Left lung (tissue), 10 donors: Measurements from ENCODE around the gene TTC34. TPM values are rescaled to one million over a fixed set of nuclear protein-coding genes. Genes with fewer than 3 reads are reported as not detected.

ENCODE experiments used
- ATAC-seq: fragments of 200-7000 bp; cut with Tn5 transposase; one replicate; pipeline ENCODE4 v1.9.1; 2020; ENCODE audit warnings: moderate library complexity
- DNase-seq, 4 donors: peaks; one replicate each; pipeline ENCODE4 v3.0.0-alpha.2; 2013 to 2020
- H3K27ac ChIP-seq, 2 donors: fragments of 200-600 bp; sonication (generic) in 1 of 2; one replicate each; pipeline versions ENCODE4 v1.5.0 to v1.8.0; 2020 to 2021
- H3K27me3 ChIP-seq, 2 donors: fragments of 200-600 bp; sonication (generic) in 1 of 2; one replicate each; pipeline versions ENCODE4 v1.5.0 to v1.8.0; 2020 to 2021
- H3K36me3 ChIP-seq, 2 donors: fragments of 200-600 bp; sonication (generic) in 1 of 2; one replicate each; pipeline versions ENCODE4 v1.5.0 to v1.8.0; 2020 to 2021
- H3K4me1 ChIP-seq, 2 donors: fragments of 200-600 bp; one replicate each; pipeline ENCODE4 v1.8.0; 2021
- H3K4me3 ChIP-seq, 2 donors: fragments of 200-600 bp; sonication (generic) in 1 of 2; one replicate each; pipeline versions ENCODE4 v1.5.0 to v1.8.0; 2020 to 2021; ENCODE audit warnings: mild to moderate bottlenecking in 1 of 2
- H3K9me3 ChIP-seq, 2 donors: fragments of 200-600 bp; sonication (generic) in 1 of 2; one replicate each; pipeline versions ENCODE4 v1.5.0 to v1.8.0; 2020 to 2021
- CTCF ChIP-seq, 2 donors: fragments of 200-600 bp; sonication (generic) in 1 of 2; IDR thresholded peaks; one replicate each; pipeline versions ENCODE4 v1.5.0 to v1.8.0; 2021; ENCODE audit warnings: antibody characterized with exemption in 2 of 2
- intact Hi-C, 2 donors: fragments of 100-400 bp; cut with DNase I; formaldehyde crosslinking; loops; one replicate each; pipeline versions ENCODE4 v1.11.2 to v1.14.2; 2022
- polyA plus RNA-seq, 6 donors: library from polyadenylated mRNA; unstranded; fragments of 120-200 nt; gene quantifications; one replicate each; pipeline ENCODE4 v1.2.1, GENCODE V29; 2013; ENCODE audit not compliant: insufficient read length in 6 of 6
- total RNA-seq, 2 donors: library from RNA; stranded (reverse); fragmentation: NEBNext Ultra II Directional; extraction: Animal tissue kit (Norgen Biotek cat#: 25700); gene quantifications; one replicate each; pipeline ENCODE4 v1.2.1, GENCODE V29; 2021
- donor health status: DM: no; HTN: yes; CAD: no.
- donor health status: DM: no; HTN: no; CAD: no.

The TTC34 gene
- total and polyA plus RNA-seq, 8 donors, result 0.44 to 1.2 (median 0.69) TPM

GRCh38 chr1:2642131-2642559 is 159.3 kb downstream of the TTC34 start:
- H3K4me1 ChIP-seq, result peaks cover 7 to 19% of the 10 kb centered on the region in 2 donors
- H3K27me3 ChIP-seq, result peaks cover 0 to 6% of the 10 kb centered on the region in 2 donors
- ATAC-seq, result no peak
- peak in 1 of 4 donors; percentile 72 for DNase-seq
- no peaks in the 10 kb centered on the region for H3K36me3 ChIP-seq
- H3K4me3 ChIP-seq, result peak overlapping the region; percentile 73 to 83
- peak overlapping the region in 1 of 2 donors; percentile 83 for H3K27ac ChIP-seq
- intact Hi-C loops, result loop anchor here in 1 of 2 donors (10.0 kb wide), 1 partner anchor 227 kb away; the partner anchor contains the start of gene PEX10
- H3K9me3 ChIP-seq, result peaks cover 0 to 17% of the 10 kb centered on the region in 2 donors
- no peak for TF ChIP-seq CTCF (IDR thresholded peaks at IDR 0.05)

DNA sequence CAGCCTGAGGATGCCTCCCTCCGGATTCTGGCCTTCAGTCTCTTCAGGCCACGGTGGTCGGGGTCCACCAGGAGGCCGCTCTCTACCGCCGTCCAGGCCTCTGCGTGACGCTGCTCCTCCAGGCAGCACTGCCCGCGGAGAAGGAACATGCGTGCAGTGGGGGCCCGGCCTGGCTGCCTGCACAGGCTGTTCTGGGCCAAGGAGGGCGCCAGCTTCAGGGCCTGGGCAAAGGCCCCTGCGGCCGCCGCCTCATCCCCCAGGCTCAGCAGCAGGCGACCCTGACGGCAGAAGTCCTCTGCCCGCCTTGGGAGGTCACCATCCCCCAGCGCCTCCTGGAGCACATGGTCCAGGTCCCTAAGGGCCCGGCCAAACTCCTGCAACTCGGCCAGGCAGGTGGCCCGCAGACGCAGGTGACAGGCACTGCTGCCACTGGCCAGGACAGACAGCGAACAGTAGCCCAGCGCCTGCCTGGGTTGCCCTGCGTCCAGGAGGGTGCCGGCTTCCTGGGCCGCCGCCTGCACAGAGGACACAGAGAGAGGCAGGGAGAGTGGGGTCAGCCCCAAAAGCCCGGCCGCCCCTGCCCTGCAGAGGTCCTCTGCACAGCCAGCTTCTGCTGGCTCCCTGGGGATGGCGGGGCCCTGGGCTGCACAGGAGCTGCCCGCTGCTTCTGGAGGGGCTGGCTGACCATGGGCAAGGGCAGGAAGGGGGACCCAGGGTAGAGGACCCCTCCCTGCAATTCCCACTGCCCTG is 159.9 kb downstream of the TTC34 start:
- no peak for TF ChIP-seq CTCF (IDR thresholded peaks at IDR 0.05)
- ATAC-seq, result no peak
- H3K4me3 ChIP-seq, result peak overlapping the region in 1 of 2 donors; percentile 83

DNA sequence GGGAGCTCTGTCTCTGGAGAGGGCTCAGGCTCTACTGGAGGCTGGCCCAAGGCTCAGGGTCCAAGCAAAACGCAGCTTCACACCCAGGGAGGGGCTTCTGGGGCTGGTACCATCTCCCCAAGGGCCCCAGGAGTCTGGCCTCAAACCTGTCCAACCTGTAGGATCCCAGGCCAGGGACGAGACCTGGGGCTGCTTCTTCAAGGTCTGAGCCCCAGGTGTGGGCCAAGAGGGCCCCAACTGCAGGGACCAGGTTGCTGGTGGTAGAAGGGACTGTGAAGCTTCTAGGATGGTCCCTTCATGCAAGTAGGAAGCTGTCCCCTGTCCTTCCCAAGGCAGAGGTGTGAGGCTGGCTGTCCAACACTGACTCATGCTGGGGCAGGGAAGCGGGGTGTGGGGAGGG is 160.9 kb downstream of the TTC34 start:
- ATAC-seq (no peak), DNase-seq (no peak)
- no peaks in the 10 kb centered on the region for H3K36me3 ChIP-seq
- no peak overlapping the region for H3K4me3 ChIP-seq
- peaks cover 0 to 14% of the 10 kb centered on the region in 2 donors for H3K27me3 ChIP-seq
- H3K27ac ChIP-seq, result no peak overlapping the region
- peaks cover 7 to 19% of the 10 kb centered on the region in 2 donors for H3K4me1 ChIP-seq
- no peak for TF ChIP-seq CTCF (IDR thresholded peaks at IDR 0.05)
- intact Hi-C loops, result loop anchor here in 1 of 2 donors (10.0 kb wide), 1 partner anchor 226 kb away; the partner anchor contains the start of gene PEX10
- H3K9me3 ChIP-seq, result peaks cover 0 to 9% of the 10 kb centered on the region in 2 donors

More for the DNA sequence above, 159.9 kb downstream of the TTC34 start:
- Histone ChIP-seq H3K4me1 (peaks cover 7 to 19% of the 10 kb centered on the region in 2 donors), H3K36me3 (no peaks in the 10 kb centered on the region), H3K9me3 (peaks cover 0 to 17% of the 10 kb centered on the region in 2 donors), H3K27ac (peak overlapping the region in 1 of 2 donors; percentile 83), H3K27me3 (peaks cover 0 to 10% of the 10 kb centered on the region in 2 donors)
- intact Hi-C loops, result loop anchor here in 1 of 2 donors (10.0 kb wide), 1 partner anchor 227 kb away; the partner anchor contains the start of gene PEX10
- DNase-seq, result peak in 1 of 4 donors; percentile 73

DNA sequence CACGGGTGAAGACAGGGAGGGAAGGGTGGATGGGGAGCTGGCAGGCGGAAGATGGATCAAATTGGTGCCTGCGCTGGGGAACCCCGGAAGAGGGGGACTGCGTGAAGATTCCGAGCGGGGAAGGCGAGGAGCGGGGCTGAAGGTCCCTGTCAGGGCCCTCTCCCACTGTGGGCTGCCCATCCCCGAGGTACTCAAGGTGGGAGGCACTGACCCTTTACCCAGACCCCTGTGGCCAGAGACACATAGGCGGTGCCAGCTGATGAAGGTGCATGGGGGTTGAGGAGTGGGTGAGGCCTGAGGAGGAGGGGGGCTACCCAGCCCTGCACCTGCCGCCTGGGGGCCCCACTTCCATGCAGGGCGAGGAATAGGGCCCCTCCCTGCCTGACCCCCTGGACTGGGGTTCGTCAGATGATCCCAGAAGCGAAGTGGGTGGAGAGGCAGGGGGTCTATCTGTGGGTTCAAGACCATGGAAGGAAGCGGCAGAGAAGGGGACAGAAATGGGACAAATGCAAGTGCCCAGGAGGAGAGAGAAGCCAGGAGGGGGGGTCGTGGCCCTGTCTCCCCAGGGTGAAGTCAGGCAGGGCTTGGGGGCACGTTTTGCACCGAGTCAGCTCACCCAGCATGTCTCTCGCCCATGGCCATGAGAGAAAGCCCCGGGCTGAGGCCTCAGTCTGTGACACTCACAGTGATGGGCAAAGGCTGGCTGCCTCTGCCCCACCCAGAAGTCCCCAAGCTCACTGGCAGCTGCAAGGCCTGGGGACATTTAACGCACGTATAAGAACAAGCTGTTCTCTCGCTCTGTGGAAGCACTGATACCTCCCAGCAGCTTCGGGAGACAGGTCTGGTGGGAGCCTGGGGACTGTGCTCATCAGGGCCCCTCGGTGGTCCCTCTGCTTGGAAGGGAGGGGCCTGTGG is 161.6 kb downstream of the TTC34 start:
- TF ChIP-seq CTCF (IDR thresholded peaks at IDR 0.05), result no peak
- Histone ChIP-seq H3K27ac (no peak overlapping the region), H3K36me3 (no peaks in the 10 kb centered on the region), H3K4me1 (peaks cover 7 to 19% of the 10 kb centered on the region in 2 donors), H3K9me3 (peaks cover 0 to 9% of the 10 kb centered on the region in 2 donors), H3K4me3 (no peak overlapping the region), H3K27me3 (peaks cover 0 to 20% of the 10 kb centered on the region in 2 donors)
- intact Hi-C loops, result loop anchor here in 1 of 2 donors (10.0 kb wide), 1 partner anchor 225 kb away; the partner anchor contains the start of gene PEX10
- DNase-seq (no peak), ATAC-seq (no peak)
